Tibial artery (tissue), 4 donors: ENCODE results near the gene C22orf42.

ENCODE experiments used
- DNase-seq, 2 donors: peaks; one replicate each; pipeline ENCODE4 v3.0.0-alpha.2; 2019
- H3K27ac ChIP-seq, 2 donors: fragments of 200-600 bp; sonication (generic) in 1 of 2; 1 replicate in 1 of 2; 2 replicates in 1 of 2; pipeline ENCODE4 v1.5.1; 2018 to 2019; ENCODE audit warnings: mild to moderate bottlenecking in 1 of 2
- H3K27me3 ChIP-seq, 2 donors: fragments of 200-600 bp; sonication (generic) in 1 of 2; one replicate each; pipeline versions ENCODE4 v1.5.1 to v1.6.0; 2016 to 2019
- H3K36me3 ChIP-seq, 3 donors: fragments of 200-600 bp; sonication (generic) in 2 of 3; one replicate each; pipeline ENCODE4 v1.5.1; 2016 to 2019; ENCODE audit warnings: mild to moderate bottlenecking in 2 of 3
- H3K4me1 ChIP-seq, 4 donors: fragments of 200-600 bp; sonication (generic) in 2 of 4; 1 replicate in 3 of 4; 2 replicates in 1 of 4; pipeline ENCODE4 v1.5.1; 2016 to 2019
- H3K4me3 ChIP-seq, 2 donors: fragments of 200-600 bp; sonication (generic) in 1 of 2; 1 replicate in 1 of 2; 2 replicates in 1 of 2; pipeline ENCODE4 v1.5.1; 2018 to 2019; ENCODE audit warnings: mild to moderate bottlenecking in 2 of 2
- H3K9me3 ChIP-seq, 3 donors: fragments of 200-600 bp; sonication (generic) in 1 of 3; one replicate each; pipeline ENCODE4 v1.5.1; 2016 to 2019
- intact Hi-C: fragments of 100-400 bp; cut with DNase I; formaldehyde crosslinking; loops from one replicate; pipeline ENCODE4 v1.15.0; 2023; ENCODE audit warnings: low total_unique reads
- TF ChIP-seq, protein P1 (sequence below), 2 experiments: fragments of 200-600 bp in 1 of 2; fragments of 450-650 bp in 1 of 2; IDR thresholded peaks; one replicate each; pipeline ENCODE4 v1.5.1; 2017 to 2019; ENCODE audit warnings: antibody characterized with exemption in 2 of 2, mild to moderate bottlenecking in 1 of 2, moderate library complexity in 1 of 2

C22orf42 gene

DNA sequence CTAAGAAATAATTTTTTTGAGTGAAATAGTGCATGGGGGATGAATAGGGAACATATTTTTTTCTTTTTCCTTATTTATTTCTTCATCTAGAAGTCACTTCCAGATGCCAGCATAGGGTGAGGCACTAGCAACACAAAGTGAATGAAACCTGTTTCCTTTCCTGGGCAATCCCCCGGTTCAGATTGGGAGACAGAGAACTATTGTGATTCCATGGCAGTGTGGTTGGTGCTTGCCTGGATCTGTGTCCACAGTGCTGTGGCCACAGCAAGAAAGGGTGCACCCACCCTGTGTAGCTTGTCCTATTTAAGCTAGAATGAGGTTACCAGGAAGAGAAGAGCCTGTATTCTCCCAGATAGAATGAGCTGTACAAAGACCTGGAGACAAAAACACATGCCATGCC, 58.4 kb downstream of the C22orf42 start:
- Histone ChIP-seq H3K27ac (no peak overlapping the region), H3K4me3 (no peak overlapping the region), H3K9me3 (no peaks in the 10 kb centered on the region), H3K27me3 (peaks cover 0 to 10% of the 10 kb centered on the region in 2 donors), H3K4me1 (no peaks in the 10 kb centered on the region), H3K36me3 (no peaks in the 10 kb centered on the region)
- TF ChIP-seq, protein P1, sequence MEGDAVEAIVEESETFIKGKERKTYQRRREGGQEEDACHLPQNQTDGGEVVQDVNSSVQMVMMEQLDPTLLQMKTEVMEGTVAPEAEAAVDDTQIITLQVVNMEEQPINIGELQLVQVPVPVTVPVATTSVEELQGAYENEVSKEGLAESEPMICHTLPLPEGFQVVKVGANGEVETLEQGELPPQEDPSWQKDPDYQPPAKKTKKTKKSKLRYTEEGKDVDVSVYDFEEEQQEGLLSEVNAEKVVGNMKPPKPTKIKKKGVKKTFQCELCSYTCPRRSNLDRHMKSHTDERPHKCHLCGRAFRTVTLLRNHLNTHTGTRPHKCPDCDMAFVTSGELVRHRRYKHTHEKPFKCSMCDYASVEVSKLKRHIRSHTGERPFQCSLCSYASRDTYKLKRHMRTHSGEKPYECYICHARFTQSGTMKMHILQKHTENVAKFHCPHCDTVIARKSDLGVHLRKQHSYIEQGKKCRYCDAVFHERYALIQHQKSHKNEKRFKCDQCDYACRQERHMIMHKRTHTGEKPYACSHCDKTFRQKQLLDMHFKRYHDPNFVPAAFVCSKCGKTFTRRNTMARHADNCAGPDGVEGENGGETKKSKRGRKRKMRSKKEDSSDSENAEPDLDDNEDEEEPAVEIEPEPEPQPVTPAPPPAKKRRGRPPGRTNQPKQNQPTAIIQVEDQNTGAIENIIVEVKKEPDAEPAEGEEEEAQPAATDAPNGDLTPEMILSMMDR (IDR thresholded peaks at IDR 0.05), result no peak
- intact Hi-C loops, result no loop called here
- DNase-seq, result no peak
